Fibroblast of mammary gland (primary cell): ENCODE measurements around the gene SLBP.

Experiments
- DNase-seq: peaks from one replicate; pipeline ENCODE4 v3.0.0-alpha.2; 2010; ENCODE audit warnings: low read depth
- H3K4me3 ChIP-seq: 2 replicates; pipeline ENCODE4 v1.5.1; 2011; ENCODE audit warnings: low read depth, mild to moderate bottlenecking, low read length, moderate library complexity; ENCODE audit not compliant: control insufficient read depth
- TF ChIP-seq, protein P1 (sequence below): conservative IDR thresholded peaks from 2 replicates; pipeline ENCODE4 v1.5.1; 2011; ENCODE audit warnings: low read depth, low read length, inconsistent platforms; ENCODE audit not compliant: control insufficient read depth, insufficient read depth

Gene SLBP

DNA sequence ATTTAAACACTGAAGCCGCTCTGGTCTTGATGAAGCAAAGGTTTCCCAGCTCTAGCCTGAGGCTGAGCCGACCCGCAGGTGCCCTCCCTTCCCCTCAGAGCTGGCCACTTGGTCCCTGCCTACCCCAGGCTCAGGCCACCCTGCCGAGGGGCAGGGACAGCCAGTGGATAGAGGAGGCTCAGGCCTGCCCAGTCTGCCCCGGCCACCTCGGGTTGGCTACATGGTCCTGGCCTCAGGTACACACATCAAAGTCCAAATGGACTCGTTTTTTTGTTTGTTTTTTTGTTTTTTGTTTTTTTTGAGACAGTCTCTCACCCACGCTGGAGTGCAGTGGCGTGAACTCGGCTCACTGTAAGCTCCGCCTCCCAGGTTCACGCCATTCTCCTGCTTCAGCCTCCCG lies 33.0 kb upstream of the SLBP start:
- no peak for DNase-seq
- TF ChIP-seq, protein P1, sequence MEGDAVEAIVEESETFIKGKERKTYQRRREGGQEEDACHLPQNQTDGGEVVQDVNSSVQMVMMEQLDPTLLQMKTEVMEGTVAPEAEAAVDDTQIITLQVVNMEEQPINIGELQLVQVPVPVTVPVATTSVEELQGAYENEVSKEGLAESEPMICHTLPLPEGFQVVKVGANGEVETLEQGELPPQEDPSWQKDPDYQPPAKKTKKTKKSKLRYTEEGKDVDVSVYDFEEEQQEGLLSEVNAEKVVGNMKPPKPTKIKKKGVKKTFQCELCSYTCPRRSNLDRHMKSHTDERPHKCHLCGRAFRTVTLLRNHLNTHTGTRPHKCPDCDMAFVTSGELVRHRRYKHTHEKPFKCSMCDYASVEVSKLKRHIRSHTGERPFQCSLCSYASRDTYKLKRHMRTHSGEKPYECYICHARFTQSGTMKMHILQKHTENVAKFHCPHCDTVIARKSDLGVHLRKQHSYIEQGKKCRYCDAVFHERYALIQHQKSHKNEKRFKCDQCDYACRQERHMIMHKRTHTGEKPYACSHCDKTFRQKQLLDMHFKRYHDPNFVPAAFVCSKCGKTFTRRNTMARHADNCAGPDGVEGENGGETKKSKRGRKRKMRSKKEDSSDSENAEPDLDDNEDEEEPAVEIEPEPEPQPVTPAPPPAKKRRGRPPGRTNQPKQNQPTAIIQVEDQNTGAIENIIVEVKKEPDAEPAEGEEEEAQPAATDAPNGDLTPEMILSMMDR: no peak
- no peak overlapping the region for H3K4me3 ChIP-seq

DNA sequence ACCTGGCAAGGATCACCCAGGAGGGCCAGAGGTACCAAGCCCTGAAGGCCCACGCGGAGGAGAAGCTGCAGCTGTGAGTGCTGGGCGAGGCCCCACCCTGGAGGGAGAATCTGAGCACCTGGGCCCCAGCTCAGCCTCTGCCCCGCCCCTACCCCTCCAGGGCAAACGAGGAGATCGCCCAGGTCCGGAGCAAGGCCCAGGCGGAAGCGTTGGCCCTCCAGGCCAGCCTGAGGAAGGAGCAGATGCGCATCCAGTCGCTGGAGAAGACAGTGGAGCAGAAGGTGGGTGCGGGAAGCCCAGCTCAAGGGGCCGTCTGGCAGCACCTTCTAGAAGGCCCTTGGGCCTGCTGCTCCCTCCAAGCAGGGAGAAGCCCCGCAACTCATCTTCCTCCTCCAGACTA lies 32.4 kb upstream of the SLBP start:
- TF ChIP-seq, protein P1: no peak
- no peak for DNase-seq
- H3K4me3 ChIP-seq: no peak overlapping the region

DNA sequence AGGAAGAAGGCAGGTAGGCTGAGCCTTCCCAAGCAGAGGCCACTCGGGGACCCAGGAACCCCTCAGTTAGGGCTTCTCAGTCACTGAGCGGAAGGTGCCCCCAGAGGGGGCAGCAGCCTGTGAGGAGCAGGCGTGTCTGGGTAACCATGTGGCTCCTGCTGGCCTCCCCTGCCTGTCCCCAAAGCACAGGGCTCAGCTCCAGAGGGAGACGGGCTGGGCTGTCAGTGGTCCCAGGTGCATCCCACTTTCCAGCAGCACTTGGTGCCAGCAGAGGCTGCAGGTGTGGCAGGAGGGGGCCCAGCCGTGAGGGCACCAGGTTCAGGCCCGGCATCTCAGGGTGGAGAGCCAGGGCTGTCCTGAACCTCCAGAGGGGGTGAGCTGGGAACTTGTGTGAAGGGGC lies 31.9 kb upstream of the SLBP start:
- H3K4me3 ChIP-seq: no peak overlapping the region
- TF ChIP-seq, protein P1: no peak
- no peak for DNase-seq

DNA sequence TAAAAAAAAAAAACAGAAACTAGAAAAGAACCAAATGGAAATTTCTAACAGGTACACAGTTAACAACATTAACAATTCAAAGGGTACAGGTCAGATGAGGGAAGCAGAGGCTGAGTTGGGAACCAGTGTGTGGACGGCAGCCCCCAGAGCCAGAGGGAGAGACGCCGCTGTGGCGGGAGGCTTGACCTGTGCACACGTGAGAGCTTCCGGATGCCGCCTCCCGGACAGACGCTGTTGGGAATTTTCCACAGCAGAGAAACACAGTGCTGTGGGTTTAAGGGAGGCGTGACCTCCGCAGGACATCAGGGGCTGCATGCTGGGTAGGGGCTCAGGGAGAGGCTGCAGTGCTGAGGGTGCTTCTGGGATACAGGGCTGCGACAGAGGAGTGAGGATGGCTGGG lies 31.4 kb upstream of the SLBP start:
- H3K4me3 ChIP-seq: no peak overlapping the region
- TF ChIP-seq, protein P1: no peak
- no peak for DNase-seq

DNA sequence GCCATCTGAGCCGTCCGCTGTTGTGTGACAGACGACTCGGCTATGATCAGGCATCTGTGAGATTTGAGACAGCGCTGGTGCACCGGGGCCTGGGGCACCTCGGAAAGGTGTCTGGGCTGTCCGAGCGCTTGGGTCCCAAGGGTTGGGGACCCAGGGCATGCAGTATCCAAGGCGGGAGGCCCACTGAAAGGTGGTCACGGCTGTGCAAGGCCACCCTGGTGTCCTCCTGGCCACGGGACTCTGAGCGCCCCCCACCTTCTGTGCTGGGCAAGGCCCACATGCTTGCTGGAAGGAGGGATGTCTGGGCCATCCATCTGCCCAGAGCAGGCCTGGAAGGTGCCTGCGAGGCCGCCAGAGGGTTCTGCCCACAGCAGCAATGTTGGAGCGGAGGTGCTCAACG lies 29.1 kb upstream of the SLBP start:
- TF ChIP-seq, protein P1: no peak
- DNase-seq: no peak

DNA sequence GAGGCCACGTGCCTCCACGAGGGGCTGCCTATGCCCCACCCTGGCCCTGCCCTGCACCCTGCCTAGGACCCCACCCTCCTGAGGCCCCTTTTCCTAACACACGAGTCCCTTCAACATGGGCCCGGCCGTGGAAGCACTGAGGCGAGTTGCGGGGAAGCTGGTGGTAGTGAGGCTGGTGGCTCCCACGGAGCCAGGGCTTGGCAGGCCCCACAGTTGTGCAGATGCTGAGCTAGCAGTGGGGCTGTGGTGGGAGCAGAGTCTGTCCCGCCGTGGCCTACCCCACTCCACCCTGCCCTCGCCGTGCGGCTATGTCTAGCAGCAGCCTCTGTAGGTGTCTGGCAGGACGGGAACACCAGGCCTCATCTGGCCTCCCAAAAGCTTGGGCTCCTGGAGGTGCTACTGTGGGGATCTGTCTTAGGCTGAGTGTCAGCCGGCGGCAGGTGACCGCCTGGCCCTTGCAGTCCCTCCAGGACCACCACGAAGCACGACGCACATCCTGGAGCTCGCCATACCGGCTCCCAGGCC lies 28.0 kb upstream of the SLBP start:
- no peak overlapping the region for H3K4me3 ChIP-seq
- DNase-seq: no peak
- TF ChIP-seq, protein P1: no peak

More for the DNA sequence above, 29.1 kb upstream of the SLBP start:
- H3K4me3 ChIP-seq: no peak overlapping the region

DNA sequence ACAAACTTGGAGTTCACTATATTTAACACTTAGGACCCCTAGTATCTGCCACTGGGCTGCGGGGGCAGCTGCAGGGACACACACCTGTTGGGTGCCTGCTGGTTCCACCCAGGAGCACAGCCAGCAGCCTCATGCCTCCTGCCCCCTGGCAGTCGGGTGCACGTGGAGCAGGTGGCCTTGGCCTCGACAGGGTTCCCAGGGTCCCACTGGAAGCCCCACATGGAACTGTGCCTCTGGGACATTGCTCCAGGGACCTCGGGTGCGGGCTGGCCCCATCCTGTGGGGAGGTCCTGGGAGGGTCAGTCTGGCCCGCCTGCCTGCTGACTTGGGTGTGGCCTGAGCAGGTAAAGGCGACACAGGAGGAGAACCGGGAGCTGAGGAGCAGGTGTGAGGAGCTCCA lies 27.2 kb upstream of the SLBP start:
- DNase-seq: no peak
- no peak overlapping the region for H3K4me3 ChIP-seq
- TF ChIP-seq, protein P1: no peak
